GM23338 (cell line): ENCODE measurements around the gene LYZL2. TPM values are rescaled to one million over a fixed set of nuclear protein-coding genes. Genes with fewer than 3 reads are reported as not detected.

Experiments
- ATAC-seq: fragments of 200-7000 bp; cut with Tn5 transposase; 3 replicates; pipeline ENCODE4 v1.9.1; 2020
- DNase-seq: peaks from one replicate; pipeline ENCODE4 v3.0.0-alpha.2; 2015; ENCODE audit warnings: low spot score
- H2AFZ ChIP-seq: fragments of 200-600 bp; sonication (generic); 2 replicates; pipeline ENCODE4 v1.8.0; 2016; ENCODE audit warnings: antibody characterized with exemption, mild to moderate bottlenecking, moderate library complexity
- H3F3A ChIP-seq: fragments of 200-600 bp; sonication (generic); replicated peaks from 2 replicates; pipeline ENCODE4 v1.8.0; 2017; ENCODE audit warnings: antibody characterized with exemption, mixed run types, low read depth
- H3K27ac ChIP-seq: fragments of 200-600 bp; sonication (generic); 2 replicates; pipeline ENCODE4 v1.6.1; 2016; ENCODE audit warnings: low read depth
- H3K27me3 ChIP-seq: fragments of 200-600 bp; sonication (generic); 2 replicates; pipeline ENCODE4 v1.8.0; 2016; ENCODE audit warnings: mild to moderate bottlenecking, mixed run types, moderate library complexity; ENCODE audit not compliant: insufficient read depth
- H3K36me3 ChIP-seq: fragments of 200-600 bp; sonication (generic); 2 replicates; pipeline ENCODE4 v1.8.0; 2016; ENCODE audit warnings: mild to moderate bottlenecking; ENCODE audit not compliant: insufficient read depth
- H3K4me1 ChIP-seq: fragments of 200-600 bp; sonication (generic); 2 replicates; pipeline ENCODE4 v1.8.0; 2016; ENCODE audit warnings: mild to moderate bottlenecking, moderate library complexity; ENCODE audit not compliant: insufficient read depth
- H3K4me2 ChIP-seq: fragments of 200-600 bp; sonication (generic); 2 replicates; pipeline ENCODE4 v1.7.1; 2017; ENCODE audit warnings: mixed run types
- H3K4me3 ChIP-seq: fragments of 200-600 bp; sonication (generic); 2 replicates; pipeline ENCODE4 v1.6.1; 2016; ENCODE audit warnings: mixed run types
- H3K79me2 ChIP-seq: fragments of 200-600 bp; sonication (generic); replicated peaks from 2 replicates; pipeline ENCODE4 v1.8.0; 2017; ENCODE audit warnings: mild to moderate bottlenecking; ENCODE audit not compliant: insufficient read depth
- H3K9me2 ChIP-seq: fragments of 200-600 bp; sonication (generic); 2 replicates; pipeline ENCODE4 v1.8.0; 2017; ENCODE audit not compliant: insufficient read depth
- H4K20me1 ChIP-seq: fragments of 200-600 bp; sonication (generic); replicated peaks from 2 replicates; pipeline ENCODE4 v1.8.0; 2017; ENCODE audit warnings: mild to moderate bottlenecking; ENCODE audit not compliant: insufficient read depth
- H3K27ac Mint-ChIP-seq: 2 replicates; pipeline ENCODE4 v1.8.0; 2020; ENCODE audit warnings: inconsistent platforms, mild to moderate bottlenecking, moderate library complexity, mixed read lengths
- H3K27me3 Mint-ChIP-seq: 3 replicates; pipeline ENCODE4 v1.8.0; 2022; ENCODE audit warnings: low read depth, mild to moderate bottlenecking, moderate library complexity, mixed read lengths, inconsistent platforms; ENCODE audit not compliant: insufficient read depth, poor library complexity
- H3K36me3 Mint-ChIP-seq: 3 replicates; pipeline ENCODE4 v1.8.0; 2021; ENCODE audit warnings: low read depth, mild to moderate bottlenecking, inconsistent platforms, moderate library complexity, mixed read lengths
- H3K4me1 Mint-ChIP-seq: 3 replicates; pipeline ENCODE4 v1.8.0; 2020; ENCODE audit warnings: mild to moderate bottlenecking, inconsistent platforms, mixed read lengths
- H3K4me3 Mint-ChIP-seq: 3 replicates; pipeline ENCODE4 v1.8.0; 2021; ENCODE audit warnings: moderate library complexity, mild to moderate bottlenecking, inconsistent platforms, mixed read lengths
- H3K9me3 Mint-ChIP-seq: 3 replicates; pipeline ENCODE4 v1.8.0; 2020; ENCODE audit warnings: moderate library complexity, mild to moderate bottlenecking, inconsistent platforms, mixed read lengths
- CTCF ChIP-seq, 2 experiments: fragments of 200-600 bp in 1 of 2; sonication (generic) in 1 of 2; conservative IDR thresholded peaks; 2 replicates each; pipeline versions ENCODE4 v1.5.1 to v1.6.1; 2016 to 2017; ENCODE audit warnings: antibody characterized with exemption in 2 of 2, low read depth in 2 of 2, mild to moderate bottlenecking in 2 of 2, moderate library complexity in 1 of 2
- NANOG ChIP-seq: IDR thresholded peaks from 2 replicates; pipeline ENCODE4 v1.6.1; 2016; ENCODE audit warnings: antibody characterized with exemption, borderline replicate concordance
- ZNF331 ChIP-seq: fragments of 250-450 bp; sonication (Bioruptor Pico); IDR thresholded peaks from 2 replicates; pipeline ENCODE4 v1.5.0; 2020; ENCODE audit warnings: low read depth, mild to moderate bottlenecking, moderate library complexity
- polyA plus RNA-seq: library from polyadenylated mRNA; unstranded; fragments of >200 nt; fragmentation: Nextera tagmentation; extraction: Ambion mirVana; gene quantifications from 2 replicates; pipeline ENCODE4 v1.2.1, GENCODE V29; 2016
- total RNA-seq: library from RNA; depleted of rRNA; stranded (reverse); fragments of >200 nt; shearing (Covaris generic); gene quantifications from 2 replicates; pipeline ENCODE4 v1.2.3, GENCODE V29; 2014
- TF ChIP-seq, protein P1 (sequence below): fragments of 250-450 bp; sonication (Bioruptor Pico); IDR thresholded peaks from 2 replicates; pipeline ENCODE4 v1.5.0; 2020; ENCODE audit warnings: mild to moderate bottlenecking, moderate library complexity

LYZL2 gene
- total and polyA plus RNA-seq, 2 experiments from 2014 or later, result not detected

DNA sequence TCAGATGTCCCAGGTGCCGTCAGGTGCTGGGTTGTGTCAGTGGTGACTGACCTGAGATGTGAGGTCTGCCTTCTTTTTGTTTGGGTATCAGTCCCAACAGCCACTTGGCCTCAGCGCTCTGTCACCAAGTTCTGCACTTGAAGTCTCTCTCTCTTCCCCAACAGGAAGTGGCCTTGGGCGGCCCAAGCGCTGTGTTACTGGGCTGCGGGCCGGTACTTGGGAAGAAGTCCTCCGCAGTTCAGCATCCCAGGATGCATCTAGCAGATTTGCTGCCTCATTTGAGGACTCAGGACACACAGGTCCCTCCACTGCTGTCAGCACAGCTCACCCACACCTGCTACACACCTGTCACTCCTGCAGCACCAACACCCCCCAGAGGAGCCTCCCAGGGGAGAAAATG lies 40.1 kb downstream of the LYZL2 start (continued):
- TF ChIP-seq, protein P1, sequence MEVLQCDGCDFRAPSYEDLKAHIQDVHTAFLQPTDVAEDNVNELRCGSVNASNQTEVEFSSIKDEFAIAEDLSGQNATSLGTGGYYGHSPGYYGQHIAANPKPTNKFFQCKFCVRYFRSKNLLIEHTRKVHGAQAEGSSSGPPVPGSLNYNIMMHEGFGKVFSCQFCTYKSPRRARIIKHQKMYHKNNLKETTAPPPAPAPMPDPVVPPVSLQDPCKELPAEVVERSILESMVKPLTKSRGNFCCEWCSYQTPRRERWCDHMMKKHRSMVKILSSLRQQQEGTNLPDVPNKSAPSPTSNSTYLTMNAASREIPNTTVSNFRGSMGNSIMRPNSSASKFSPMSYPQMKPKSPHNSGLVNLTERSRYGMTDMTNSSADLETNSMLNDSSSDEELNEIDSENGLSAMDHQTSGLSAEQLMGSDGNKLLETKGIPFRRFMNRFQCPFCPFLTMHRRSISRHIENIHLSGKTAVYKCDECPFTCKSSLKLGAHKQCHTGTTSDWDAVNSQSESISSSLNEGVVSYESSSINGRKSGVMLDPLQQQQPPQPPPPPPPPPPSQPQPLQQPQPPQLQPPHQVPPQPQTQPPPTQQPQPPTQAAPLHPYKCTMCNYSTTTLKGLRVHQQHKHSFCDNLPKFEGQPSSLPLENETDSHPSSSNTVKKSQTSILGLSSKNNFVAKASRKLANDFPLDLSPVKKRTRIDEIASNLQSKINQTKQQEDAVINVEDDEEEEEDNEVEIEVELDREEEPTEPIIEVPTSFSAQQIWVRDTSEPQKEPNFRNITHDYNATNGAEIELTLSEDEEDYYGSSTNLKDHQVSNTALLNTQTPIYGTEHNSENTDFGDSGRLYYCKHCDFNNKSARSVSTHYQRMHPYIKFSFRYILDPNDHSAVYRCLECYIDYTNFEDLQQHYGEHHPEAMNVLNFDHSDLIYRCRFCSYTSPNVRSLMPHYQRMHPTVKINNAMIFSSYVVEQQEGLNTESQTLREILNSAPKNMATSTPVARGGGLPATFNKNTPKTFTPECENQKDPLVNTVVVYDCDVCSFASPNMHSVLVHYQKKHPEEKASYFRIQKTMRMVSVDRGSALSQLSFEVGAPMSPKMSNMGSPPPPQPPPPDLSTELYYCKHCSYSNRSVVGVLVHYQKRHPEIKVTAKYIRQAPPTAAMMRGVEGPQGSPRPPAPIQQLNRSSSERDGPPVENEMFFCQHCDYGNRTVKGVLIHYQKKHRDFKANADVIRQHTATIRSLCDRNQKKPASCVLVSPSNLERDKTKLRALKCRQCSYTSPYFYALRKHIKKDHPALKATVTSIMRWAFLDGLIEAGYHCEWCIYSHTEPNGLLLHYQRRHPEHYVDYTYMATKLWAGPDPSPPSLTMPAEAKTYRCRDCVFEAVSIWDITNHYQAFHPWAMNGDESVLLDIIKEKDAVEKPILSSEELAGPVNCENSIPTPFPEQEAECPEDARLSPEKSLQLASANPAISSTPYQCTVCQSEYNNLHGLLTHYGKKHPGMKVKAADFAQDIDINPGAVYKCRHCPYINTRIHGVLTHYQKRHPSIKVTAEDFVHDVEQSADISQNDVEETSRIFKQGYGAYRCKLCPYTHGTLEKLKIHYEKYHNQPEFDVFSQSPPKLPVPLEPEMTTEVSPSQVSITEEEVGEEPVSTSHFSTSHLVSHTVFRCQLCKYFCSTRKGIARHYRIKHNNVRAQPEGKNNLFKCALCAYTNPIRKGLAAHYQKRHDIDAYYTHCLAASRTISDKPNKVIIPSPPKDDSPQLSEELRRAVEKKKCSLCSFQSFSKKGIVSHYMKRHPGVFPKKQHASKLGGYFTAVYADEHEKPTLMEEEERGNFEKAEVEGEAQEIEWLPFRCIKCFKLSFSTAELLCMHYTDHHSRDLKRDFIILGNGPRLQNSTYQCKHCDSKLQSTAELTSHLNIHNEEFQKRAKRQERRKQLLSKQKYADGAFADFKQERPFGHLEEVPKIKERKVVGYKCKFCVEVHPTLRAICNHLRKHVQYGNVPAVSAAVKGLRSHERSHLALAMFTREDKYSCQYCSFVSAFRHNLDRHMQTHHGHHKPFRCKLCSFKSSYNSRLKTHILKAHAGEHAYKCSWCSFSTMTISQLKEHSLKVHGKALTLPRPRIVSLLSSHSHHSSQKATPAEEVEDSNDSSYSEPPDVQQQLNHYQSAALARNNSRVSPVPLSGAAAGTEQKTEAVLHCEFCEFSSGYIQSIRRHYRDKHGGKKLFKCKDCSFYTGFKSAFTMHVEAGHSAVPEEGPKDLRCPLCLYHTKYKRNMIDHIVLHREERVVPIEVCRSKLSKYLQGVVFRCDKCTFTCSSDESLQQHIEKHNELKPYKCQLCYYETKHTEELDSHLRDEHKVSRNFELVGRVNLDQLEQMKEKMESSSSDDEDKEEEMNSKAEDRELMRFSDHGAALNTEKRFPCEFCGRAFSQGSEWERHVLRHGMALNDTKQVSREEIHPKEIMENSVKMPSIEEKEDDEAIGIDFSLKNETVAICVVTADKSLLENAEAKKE, result no peak

- peaks cover 9% of the 10 kb centered on the region for H3K27me3 Mint-ChIP-seq
- no peaks in the 10 kb centered on the region for H3K79me2 ChIP-seq
- no peak overlapping the region for H3K4me2 ChIP-seq
- no peaks in the 10 kb centered on the region for H3K9me2 ChIP-seq
- no peaks in the 10 kb centered on the region for H3K36me3 ChIP-seq
- DNase-seq (peak; percentile 61), ATAC-seq (peak; percentile 95)
- H3K4me3 ChIP-seq, result no peak overlapping the region
- H3K4me1 ChIP-seq, result peaks cover 6% of the 10 kb centered on the region; the same call in 1 of the 2 replicates
- no peaks in the 10 kb centered on the region for H3K36me3 Mint-ChIP-seq
- H3K4me3 Mint-ChIP-seq, result no peak overlapping the region
- H3K27ac Mint-ChIP-seq, result no peak overlapping the region
- peak overlapping the region; percentile 93 for H2AFZ ChIP-seq
- no peak overlapping the region for H3K27ac ChIP-seq
- no peaks in the 10 kb centered on the region for H3K9me3 Mint-ChIP-seq
- H3K4me1 Mint-ChIP-seq, result peaks cover 6% of the 10 kb centered on the region
- H4K20me1 ChIP-seq, result no peaks in the 10 kb centered on the region
- TF ChIP-seq ZNF331, result no peak
- TF ChIP-seq CTCF (conservative IDR thresholded peaks at IDR 0.05; ENCODE audit: low read depth in 2 of 2), result peak; percentile 44 to 45
- TF ChIP-seq NANOG, result no peak
- no peaks in the 10 kb centered on the region for H3K27me3 ChIP-seq
- no peaks in the 10 kb centered on the region for H3F3A ChIP-seq
Observed at GRCh38 chr10:30587522-30588031, 42.0 kb downstream of the LYZL2 start.
